H9 (cell line): ENCODE measurements around the gene IL4. TPM values are rescaled to one million over a fixed set of nuclear protein-coding genes. Genes with fewer than 3 reads are reported as not detected.

ENCODE experiments used
- DNase-seq: peaks from one replicate; pipeline ENCODE4 v3.0.0-alpha.2; 2017
- H2AFZ ChIP-seq: one replicate; pipeline ENCODE4 v1.6.1; 2013; ENCODE audit warnings: mild to moderate bottlenecking, low read length, control low read depth, moderate library complexity
- H2AK5ac ChIP-seq: 2 replicates; pipeline ENCODE4 v1.6.1; 2013; ENCODE audit warnings: low read length, control low read depth, mixed read lengths; ENCODE audit not compliant: insufficient read length
- H2BK120ac ChIP-seq: one replicate; pipeline ENCODE4 v1.6.1; 2013; ENCODE audit warnings: low read depth, mild to moderate bottlenecking, low read length, control low read depth, inconsistent platforms; ENCODE audit not compliant: poor library complexity, severe bottlenecking
- H2BK12ac ChIP-seq: 2 replicates; pipeline ENCODE4 v1.6.1; 2013; ENCODE audit warnings: low read length, control low read depth, mixed read lengths, low read depth; ENCODE audit not compliant: insufficient read length
- H2BK15ac ChIP-seq: 2 replicates; pipeline ENCODE4 v1.6.1; 2013; ENCODE audit warnings: low read depth, low read length, control low read depth
- H2BK20ac ChIP-seq: one replicate; pipeline ENCODE4 v1.6.1; 2013; ENCODE audit warnings: low read depth, mild to moderate bottlenecking, low read length, control low read depth, inconsistent platforms; ENCODE audit not compliant: poor library complexity, severe bottlenecking
- H2BK5ac ChIP-seq: 2 replicates; pipeline ENCODE4 v1.6.1; 2013; ENCODE audit warnings: low read length, control low read depth, mixed read lengths; ENCODE audit not compliant: insufficient read length
- H3K14ac ChIP-seq: 2 replicates; pipeline ENCODE4 v1.6.1; 2013; ENCODE audit warnings: low read length, control low read depth; ENCODE audit not compliant: insufficient read depth
- H3K18ac ChIP-seq: 2 replicates; pipeline ENCODE4 v1.6.1; 2013; ENCODE audit warnings: low read depth, mild to moderate bottlenecking, mixed read lengths, low read length, control low read depth; ENCODE audit not compliant: insufficient read length
- H3K23ac ChIP-seq: 2 replicates; pipeline ENCODE4 v1.6.1; 2013; ENCODE audit warnings: low read length, control low read depth, mixed read lengths, low read depth; ENCODE audit not compliant: insufficient read length
- H3K23me2 ChIP-seq: 2 replicates; pipeline ENCODE4 v1.6.1; 2013; ENCODE audit warnings: low read depth, mild to moderate bottlenecking, mixed read lengths, low read length, control low read depth; ENCODE audit not compliant: insufficient read length, poor library complexity, severe bottlenecking
- H3K27ac ChIP-seq: 2 replicates; pipeline ENCODE4 v1.5.1; 2013; ENCODE audit warnings: low read length, control low read depth, mixed read lengths, low read depth; ENCODE audit not compliant: insufficient read length
- H3K27me3 ChIP-seq: 2 replicates; pipeline ENCODE4 v1.6.1; 2013; ENCODE audit warnings: low read length, control low read depth, inconsistent platforms; ENCODE audit not compliant: insufficient read depth
- H3K4ac ChIP-seq: 2 replicates; pipeline ENCODE4 v1.6.1; 2013; ENCODE audit warnings: low read depth, mild to moderate bottlenecking, control low read depth, inconsistent platforms, low read length, moderate library complexity
- H3K4me1 ChIP-seq: 2 replicates; pipeline ENCODE4 v1.6.1; 2013; ENCODE audit warnings: low read length, control low read depth, inconsistent platforms; ENCODE audit not compliant: insufficient read depth
- H3K4me2 ChIP-seq: 2 replicates; pipeline ENCODE4 v1.6.1; 2013; ENCODE audit warnings: low read length, control low read depth, mixed read lengths; ENCODE audit not compliant: insufficient read length, insufficient read depth
- H3K56ac ChIP-seq: 2 replicates; pipeline ENCODE4 v1.6.1; 2013; ENCODE audit warnings: low read depth, mild to moderate bottlenecking, mixed read lengths, low read length, control low read depth; ENCODE audit not compliant: insufficient read length
- H3K79me1 ChIP-seq: 2 replicates; pipeline ENCODE4 v1.6.1; 2013; ENCODE audit warnings: low read depth, mild to moderate bottlenecking, moderate library complexity, low read length, control low read depth, inconsistent platforms; ENCODE audit not compliant: insufficient read depth, poor library complexity, severe bottlenecking
- H3K79me2 ChIP-seq: 2 replicates; pipeline ENCODE4 v1.6.1; 2013; ENCODE audit warnings: low read length, control low read depth, inconsistent platforms; ENCODE audit not compliant: insufficient read depth
- H3K9ac ChIP-seq: 2 replicates; pipeline ENCODE4 v1.6.1; 2013; ENCODE audit warnings: low read length, control low read depth, mixed read lengths; ENCODE audit not compliant: insufficient read length; ENCODE audit errors: extremely low read depth
- H3K9me3 ChIP-seq: one replicate; pipeline ENCODE4 v1.6.1; 2013; ENCODE audit warnings: low read depth, low read length, inconsistent platforms; ENCODE audit not compliant: control insufficient read depth
- H3T11ph ChIP-seq: one replicate; pipeline ENCODE4 v1.6.1; 2013; ENCODE audit warnings: mild to moderate bottlenecking, low read length, control low read depth, inconsistent platforms
- H4K20me1 ChIP-seq: one replicate; pipeline ENCODE4 v1.6.1; 2013; ENCODE audit not compliant: control insufficient read depth, insufficient read length, insufficient read depth
- H4K5ac ChIP-seq: 2 replicates; pipeline ENCODE4 v1.6.1; 2013; ENCODE audit warnings: low read depth, mild to moderate bottlenecking, mixed read lengths, low read length, control low read depth; ENCODE audit not compliant: insufficient read length
- H4K8ac ChIP-seq: replicated peaks from 2 replicates; pipeline ENCODE4 v1.6.1; 2013; ENCODE audit warnings: low read length, control low read depth, mixed read lengths, low read depth; ENCODE audit not compliant: insufficient read length
- H4K91ac ChIP-seq: 2 replicates; pipeline ENCODE4 v1.6.1; 2013; ENCODE audit warnings: low read depth, mild to moderate bottlenecking, moderate library complexity, mixed read lengths, low read length, control low read depth; ENCODE audit not compliant: insufficient read length
- H3K27ac Mint-ChIP-seq, 3 experiments: 2 replicates in 2 of 3; 3 replicates in 1 of 3; pipeline ENCODE4 v1.8.0; 2020 to 2021; ENCODE audit warnings: mixed read lengths in 3 of 3, mild to moderate bottlenecking in 1 of 3, moderate library complexity in 1 of 3
- H3K27me3 Mint-ChIP-seq: 2 replicates; pipeline ENCODE4 v1.8.0; 2021; ENCODE audit warnings: low read depth, mild to moderate bottlenecking, moderate library complexity, mixed read lengths
- H3K36me3 Mint-ChIP-seq, 3 experiments: 2 replicates in 2 of 3; 3 replicates in 1 of 3; pipeline ENCODE4 v1.8.0; 2020 to 2021; ENCODE audit warnings: low read depth in 3 of 3, mixed read lengths in 3 of 3; ENCODE audit not compliant: insufficient read depth in 1 of 3
- H3K4me1 Mint-ChIP-seq, 2 experiments: 2 replicates each; pipeline ENCODE4 v1.8.0; 2020; ENCODE audit warnings: mixed read lengths in 2 of 2
- H3K4me3 Mint-ChIP-seq, 2 experiments: 2 replicates in 1 of 2; 3 replicates in 1 of 2; pipeline ENCODE4 v1.8.0; 2020 to 2021; ENCODE audit warnings: mild to moderate bottlenecking in 2 of 2, mixed read lengths in 2 of 2, moderate library complexity in 1 of 2
- H3K9me3 Mint-ChIP-seq, 2 experiments: 2 replicates in 1 of 2; 3 replicates in 1 of 2; pipeline ENCODE4 v1.8.0; 2020; ENCODE audit warnings: mild to moderate bottlenecking in 2 of 2, mixed read lengths in 2 of 2, moderate library complexity in 1 of 2
- WGBS: extraction: QIAGEN DNeasy Blood & Tissue Kit; methylation state at CpG from one replicate; pipeline ENCODE4 v1.1.7; 2013; ENCODE audit warnings: missing lambda C conversion rate, low lambda C conversion rate, mixed read lengths; ENCODE audit not compliant: insufficient read length; ENCODE audit errors: extremely low coverage; 5-methylcytosine and 5-hydroxymethylcytosine counted together
- total RNA-seq: library from RNA; stranded (reverse); gene quantifications from 2 replicates; pipeline ENCODE4 v1.2.1, GENCODE V29; 2021
- TF ChIP-seq, protein P1 (sequence below): fragments of 200-600 bp; sonication (generic); conservative IDR thresholded peaks from 3 replicates; pipeline ENCODE4 v1.8.0; 2021; ENCODE audit warnings: antibody characterized with exemption, mild to moderate bottlenecking

Gene IL4
- total RNA-seq, 1 experiment from 2014 or later: not detected

DNA sequence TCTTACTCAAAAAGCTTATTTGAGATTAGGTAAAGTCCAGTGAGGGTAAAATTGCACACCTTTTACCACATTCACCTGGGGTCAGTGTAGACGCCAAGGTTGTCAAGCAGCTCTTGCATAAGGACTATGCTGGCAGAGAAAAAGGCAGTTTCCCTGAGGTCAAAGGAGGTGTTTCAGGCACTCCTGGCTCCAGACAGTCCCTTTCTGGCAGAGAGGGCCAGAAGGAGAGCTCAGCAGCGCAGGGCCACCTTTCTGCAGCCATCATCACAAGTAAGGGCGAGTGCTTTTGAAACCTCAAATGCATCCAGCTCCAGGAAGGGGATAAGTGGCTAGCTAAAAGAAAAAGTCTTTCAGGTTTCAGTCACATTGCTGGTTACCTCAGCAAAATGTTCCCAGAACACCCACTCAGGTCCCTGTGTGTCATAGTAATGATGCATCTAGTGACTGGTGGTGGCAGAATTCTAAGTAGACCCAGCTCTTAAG, 32.5 kb upstream of the IL4 start:
- H2AFZ ChIP-seq: no peak overlapping the region
- no peaks in the 10 kb centered on the region for H3K9me3 ChIP-seq
- H3K56ac ChIP-seq: no peak overlapping the region
- H3K27ac ChIP-seq: no peak overlapping the region
- Mint-ChIP-seq H3K4me3 (no peak overlapping the region), H3K4me1 (peaks cover 13 to 16% of the 10 kb centered on the region in 2 experiments), H3K36me3 (peaks cover 7 to 53% (median 39%) of the 10 kb centered on the region in 3 experiments), H3K27me3 (no peaks in the 10 kb centered on the region; the same call in none of the 2 replicates), H3K27ac (no peak overlapping the region), H3K9me3 (peaks cover 0 to 2% of the 10 kb centered on the region in 2 experiments; a peak in 1 of 5 replicates)
- no peak overlapping the region for H2BK12ac ChIP-seq
- H3K23ac ChIP-seq: no peak overlapping the region
- no peaks in the 10 kb centered on the region for H3K23me2 ChIP-seq
- H2BK20ac ChIP-seq: no peak overlapping the region
- no peak for DNase-seq
- no peak overlapping the region for H3K4ac ChIP-seq
- no peaks in the 10 kb centered on the region for H3K79me1 ChIP-seq
- H3K27me3 ChIP-seq: no peaks in the 10 kb centered on the region
- TF ChIP-seq, protein P1, sequence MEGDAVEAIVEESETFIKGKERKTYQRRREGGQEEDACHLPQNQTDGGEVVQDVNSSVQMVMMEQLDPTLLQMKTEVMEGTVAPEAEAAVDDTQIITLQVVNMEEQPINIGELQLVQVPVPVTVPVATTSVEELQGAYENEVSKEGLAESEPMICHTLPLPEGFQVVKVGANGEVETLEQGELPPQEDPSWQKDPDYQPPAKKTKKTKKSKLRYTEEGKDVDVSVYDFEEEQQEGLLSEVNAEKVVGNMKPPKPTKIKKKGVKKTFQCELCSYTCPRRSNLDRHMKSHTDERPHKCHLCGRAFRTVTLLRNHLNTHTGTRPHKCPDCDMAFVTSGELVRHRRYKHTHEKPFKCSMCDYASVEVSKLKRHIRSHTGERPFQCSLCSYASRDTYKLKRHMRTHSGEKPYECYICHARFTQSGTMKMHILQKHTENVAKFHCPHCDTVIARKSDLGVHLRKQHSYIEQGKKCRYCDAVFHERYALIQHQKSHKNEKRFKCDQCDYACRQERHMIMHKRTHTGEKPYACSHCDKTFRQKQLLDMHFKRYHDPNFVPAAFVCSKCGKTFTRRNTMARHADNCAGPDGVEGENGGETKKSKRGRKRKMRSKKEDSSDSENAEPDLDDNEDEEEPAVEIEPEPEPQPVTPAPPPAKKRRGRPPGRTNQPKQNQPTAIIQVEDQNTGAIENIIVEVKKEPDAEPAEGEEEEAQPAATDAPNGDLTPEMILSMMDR: no peak
- H2BK5ac ChIP-seq: no peak overlapping the region
- no CpG with 5 or more reads among the region's 3 CpGs for WGBS
- no peak overlapping the region for H3T11ph ChIP-seq
- H2BK120ac ChIP-seq: no peak overlapping the region
- no peaks in the 10 kb centered on the region for H3K79me2 ChIP-seq
- no peak overlapping the region for H3K9ac ChIP-seq
- peaks cover 4% of the 10 kb centered on the region; the same call in 1 of the 2 replicates for H3K4me1 ChIP-seq
- H3K18ac ChIP-seq: no peak overlapping the region
- H4K8ac ChIP-seq: no peak overlapping the region
- H4K5ac ChIP-seq: no peak overlapping the region
- H2AK5ac ChIP-seq: no peak overlapping the region
- no peak overlapping the region for H3K4me2 ChIP-seq
- H4K20me1 ChIP-seq: no peaks in the 10 kb centered on the region
- no peak overlapping the region for H2BK15ac ChIP-seq
- H3K14ac ChIP-seq: no peak overlapping the region
- H4K91ac ChIP-seq: no peak overlapping the region
